ENCODE results near the gene SHC3. TPM values are rescaled to one million over a fixed set of nuclear protein-coding genes. Genes with fewer than 3 reads are reported as not detected.

The SHC3 gene
- total RNA-seq, 2 experiments from 2014 or later, result not detected

DNA sequence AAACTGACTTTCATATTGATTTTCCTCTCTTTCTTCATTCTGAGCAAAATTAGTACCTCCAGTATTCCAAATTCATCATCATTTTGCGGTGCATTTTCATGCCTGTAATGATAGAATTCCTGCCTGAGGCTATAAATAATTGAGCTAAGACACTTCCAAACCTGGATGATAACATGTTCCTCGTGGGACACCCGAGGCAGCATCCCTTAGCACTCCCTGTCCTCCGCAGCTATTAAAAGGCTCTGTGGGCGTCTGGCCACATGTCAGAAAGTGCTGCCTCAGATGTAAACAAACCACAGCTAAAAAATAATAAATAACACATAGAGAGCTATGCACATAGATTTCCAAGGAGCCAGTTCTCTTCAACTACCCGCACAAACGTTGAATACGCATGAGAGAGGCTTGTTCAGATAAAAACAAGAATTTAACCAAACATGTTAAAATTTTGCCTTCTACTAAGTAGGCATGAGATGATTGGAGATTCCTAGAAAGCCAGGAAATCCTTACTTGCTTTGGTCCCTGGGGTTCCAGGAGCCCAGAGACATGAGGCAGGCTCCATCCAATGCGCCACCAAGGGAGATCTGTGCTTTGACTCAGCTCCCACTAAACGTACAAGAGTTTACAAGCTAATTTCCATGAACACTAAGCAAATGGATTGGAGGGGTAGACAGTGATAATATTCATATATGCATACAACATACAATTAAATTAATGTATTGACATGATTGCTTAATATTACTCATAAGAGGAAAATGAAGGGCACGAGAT, 82.7 kb downstream of the SHC3 start:
- no peaks in the 10 kb centered on the region for H3K27me3 ChIP-seq (ENCODE audit: control insufficient read depth in 1 of 2, insufficient read depth in 2 of 2, low read length in 2 of 2)
- no peaks in the 10 kb centered on the region for H3K36me3 Mint-ChIP-seq (ENCODE audit: low read depth)
- no peaks in the 10 kb centered on the region for H3K4me1 Mint-ChIP-seq (ENCODE audit: low read depth)
- H3K4me3 Mint-ChIP-seq, result no peak overlapping the region
- no peaks in the 10 kb centered on the region for H3K9me3 Mint-ChIP-seq
- no peak overlapping the region for H3K4me3 ChIP-seq (ENCODE audit: low read length)
- intact Hi-C loops (cut with DNase I, micrococcal nuclease), result no loop called here
- peaks cover 13% of the 10 kb centered on the region for H3K27me3 Mint-ChIP-seq
- CTCF ChIA-PET, result no interaction called here
- TF ChIP-seq, protein P1, sequence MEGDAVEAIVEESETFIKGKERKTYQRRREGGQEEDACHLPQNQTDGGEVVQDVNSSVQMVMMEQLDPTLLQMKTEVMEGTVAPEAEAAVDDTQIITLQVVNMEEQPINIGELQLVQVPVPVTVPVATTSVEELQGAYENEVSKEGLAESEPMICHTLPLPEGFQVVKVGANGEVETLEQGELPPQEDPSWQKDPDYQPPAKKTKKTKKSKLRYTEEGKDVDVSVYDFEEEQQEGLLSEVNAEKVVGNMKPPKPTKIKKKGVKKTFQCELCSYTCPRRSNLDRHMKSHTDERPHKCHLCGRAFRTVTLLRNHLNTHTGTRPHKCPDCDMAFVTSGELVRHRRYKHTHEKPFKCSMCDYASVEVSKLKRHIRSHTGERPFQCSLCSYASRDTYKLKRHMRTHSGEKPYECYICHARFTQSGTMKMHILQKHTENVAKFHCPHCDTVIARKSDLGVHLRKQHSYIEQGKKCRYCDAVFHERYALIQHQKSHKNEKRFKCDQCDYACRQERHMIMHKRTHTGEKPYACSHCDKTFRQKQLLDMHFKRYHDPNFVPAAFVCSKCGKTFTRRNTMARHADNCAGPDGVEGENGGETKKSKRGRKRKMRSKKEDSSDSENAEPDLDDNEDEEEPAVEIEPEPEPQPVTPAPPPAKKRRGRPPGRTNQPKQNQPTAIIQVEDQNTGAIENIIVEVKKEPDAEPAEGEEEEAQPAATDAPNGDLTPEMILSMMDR (IDR thresholded peaks at IDR 0.05), result no peak
- no peaks in the 10 kb centered on the region for H3K36me3 ChIP-seq (ENCODE audit: insufficient read depth, low read length)
- no peak overlapping the region for H3K27ac ChIP-seq (ENCODE audit: low read depth in 1 of 2, low read length in 2 of 2)
- no peaks in the 10 kb centered on the region for H3K9me3 ChIP-seq (ENCODE audit: control insufficient read depth in 1 of 2, insufficient read depth in 1 of 2, low read length in 2 of 2)
- H3K27ac Mint-ChIP-seq, result no peak overlapping the region
- ATAC-seq (ENCODE audit: poor library complexity) (no peak), DNase-seq (no peak)
- POLR2A ChIA-PET, result interaction anchor here (0.7 kb wide), 1 partner anchor 361 kb away, joined by 3 read pairs; no protein-coding TSS in a partner anchor
- no peaks in the 10 kb centered on the region for H3K4me1 ChIP-seq (ENCODE audit: insufficient read depth, low read length)

GRCh38 chr9:89093201-89093975, 85.2 kb downstream of the SHC3 start:
- Histone ChIP-seq H3K36me3 (ENCODE audit: insufficient read depth, low read length) (no peaks in the 10 kb centered on the region), H3K27ac (ENCODE audit: low read depth in 1 of 2, low read length in 2 of 2) (no peak overlapping the region), H3K27me3 (ENCODE audit: control insufficient read depth in 1 of 2, insufficient read depth in 2 of 2, low read length in 2 of 2) (no peaks in the 10 kb centered on the region), H3K4me1 (ENCODE audit: insufficient read depth, low read length) (no peaks in the 10 kb centered on the region), H3K4me3 (ENCODE audit: low read length) (no peak overlapping the region), H3K9me3 (ENCODE audit: control insufficient read depth in 1 of 2, insufficient read depth in 1 of 2, low read length in 2 of 2) (peaks cover 0 to 4% of the 10 kb centered on the region in 2 experiments)
- CTCF ChIA-PET, result no interaction called here
- TF ChIP-seq, protein P1 (IDR thresholded peaks at IDR 0.05), result no peak
- H3K36me3 Mint-ChIP-seq (ENCODE audit: low read depth), result no peaks in the 10 kb centered on the region
- no peaks in the 10 kb centered on the region for H3K9me3 Mint-ChIP-seq
- H3K27ac Mint-ChIP-seq, result no peak overlapping the region
- DNase-seq (no peak), ATAC-seq (ENCODE audit: poor library complexity) (no peak)
- intact Hi-C loops (cut with DNase I, micrococcal nuclease), result no loop called here
- POLR2A ChIA-PET, result no interaction called here
- H3K27me3 Mint-ChIP-seq, result peaks cover 18% of the 10 kb centered on the region
- no peak overlapping the region for H3K4me3 Mint-ChIP-seq
- peaks cover 5% of the 10 kb centered on the region for H3K4me1 Mint-ChIP-seq (ENCODE audit: low read depth)

DNA sequence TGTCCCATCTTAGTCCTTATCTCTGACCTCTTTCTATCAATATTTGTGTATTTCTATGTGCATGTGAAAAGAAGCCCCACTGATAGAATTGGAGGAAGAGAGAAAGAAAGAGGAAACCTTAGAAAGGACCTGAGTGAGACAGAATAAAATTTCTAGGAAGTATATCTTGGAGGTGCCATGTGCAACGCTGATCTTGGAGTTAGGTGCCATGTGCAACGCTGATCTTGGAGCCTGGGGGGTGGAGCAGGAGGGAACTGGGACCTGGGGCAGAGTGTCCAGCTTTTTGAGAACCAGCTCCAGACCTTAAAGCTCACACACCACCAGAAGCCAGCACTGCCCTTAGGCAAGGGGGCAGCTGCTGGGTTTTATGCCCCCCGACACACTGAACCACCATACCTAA, 89.4 kb downstream of the SHC3 start:
- POLR2A ChIA-PET, result no interaction called here

More for the DNA sequence above, 89.4 kb downstream of the SHC3 start:
- Histone ChIP-seq H3K9me3 (ENCODE audit: control insufficient read depth in 1 of 2, insufficient read depth in 1 of 2, low read length in 2 of 2) (peaks cover 0 to 4% of the 10 kb centered on the region in 2 experiments), H3K36me3 (ENCODE audit: insufficient read depth, low read length) (no peaks in the 10 kb centered on the region), H3K27me3 (ENCODE audit: control insufficient read depth in 1 of 2, insufficient read depth in 2 of 2, low read length in 2 of 2) (no peaks in the 10 kb centered on the region), H3K27ac (ENCODE audit: low read depth in 1 of 2, low read length in 2 of 2) (no peak overlapping the region), H3K4me3 (ENCODE audit: low read length) (no peak overlapping the region), H3K4me1 (ENCODE audit: insufficient read depth, low read length) (no peaks in the 10 kb centered on the region)
- no peaks in the 10 kb centered on the region for H3K36me3 Mint-ChIP-seq (ENCODE audit: low read depth)
- intact Hi-C loops (cut with DNase I, micrococcal nuclease), result no loop called here
- ATAC-seq (ENCODE audit: poor library complexity), result no peak
- H3K27me3 Mint-ChIP-seq, result peaks cover 40% of the 10 kb centered on the region
- no peaks in the 10 kb centered on the region for H3K9me3 Mint-ChIP-seq
- no peak for DNase-seq
- no peak overlapping the region for H3K27ac Mint-ChIP-seq
- CTCF ChIA-PET, result no interaction called here
- peaks cover 13% of the 10 kb centered on the region for H3K4me1 Mint-ChIP-seq (ENCODE audit: low read depth)
- no peak overlapping the region for H3K4me3 Mint-ChIP-seq
- TF ChIP-seq, protein P1 (IDR thresholded peaks at IDR 0.05), result no peak

Measured in CD4-positive, alpha-beta T cell (primary cell).